Colonic mucosa (tissue), 4 donors: Measurements from ENCODE around the gene CCDC167. TPM values are rescaled to one million over a fixed set of nuclear protein-coding genes. Genes with fewer than 3 reads are reported as not detected.

ENCODE experiments used
- DNase-seq: peaks from one replicate; pipeline ENCODE4 v3.0.0-alpha.2; 2020
- H3K27ac ChIP-seq: fragments of 200-600 bp; one replicate; pipeline ENCODE4 v1.8.0; 2021
- H3K27me3 ChIP-seq: fragments of 200-600 bp; one replicate; pipeline ENCODE4 v1.8.0; 2021
- H3K36me3 ChIP-seq: fragments of 200-600 bp; one replicate; pipeline ENCODE4 v1.8.0; 2021
- H3K4me1 ChIP-seq: fragments of 200-600 bp; one replicate; pipeline ENCODE4 v1.8.0; 2021; ENCODE audit warnings: mild to moderate bottlenecking
- H3K4me3 ChIP-seq: fragments of 200-600 bp; one replicate; pipeline ENCODE4 v1.8.0; 2021
- H3K9ac ChIP-seq, 2 donors: one replicate each; pipeline ENCODE4 v1.7.0; 2013; ENCODE audit warnings: control low read depth in 2 of 2, low read depth in 2 of 2, low read length in 2 of 2
- H3K9me3 ChIP-seq: fragments of 200-600 bp; one replicate; pipeline ENCODE4 v1.8.0; 2021
- intact Hi-C: fragments of 100-400 bp; cut with DNase I; formaldehyde crosslinking; loops from one replicate; pipeline ENCODE4 v1.14.1; 2022
- total RNA-seq, 2 donors: library from RNA; stranded (reverse); fragmentation: NEBNext Ultra II Directional in 1 of 2; extraction: Animal tissue kit (Norgen Biotek cat#: 25700) in 1 of 2; gene quantifications; one replicate each; pipeline ENCODE4 v1.2.1, GENCODE V29; 2021
- TF ChIP-seq, protein P1 (sequence below): fragments of 200-600 bp; IDR thresholded peaks from one replicate; pipeline ENCODE4 v1.8.0; 2022; ENCODE audit warnings: antibody characterized with exemption, mild to moderate bottlenecking
- donor health status: healthy.
- donor health status: DM: no; HTN: no; CAD: no.
- donor health status: DM: no; HTN: no; CAD: no.

The CCDC167 gene
- total RNA-seq, 2 donors from 2014 or later, result 11.8 to 31.8 TPM

DNA sequence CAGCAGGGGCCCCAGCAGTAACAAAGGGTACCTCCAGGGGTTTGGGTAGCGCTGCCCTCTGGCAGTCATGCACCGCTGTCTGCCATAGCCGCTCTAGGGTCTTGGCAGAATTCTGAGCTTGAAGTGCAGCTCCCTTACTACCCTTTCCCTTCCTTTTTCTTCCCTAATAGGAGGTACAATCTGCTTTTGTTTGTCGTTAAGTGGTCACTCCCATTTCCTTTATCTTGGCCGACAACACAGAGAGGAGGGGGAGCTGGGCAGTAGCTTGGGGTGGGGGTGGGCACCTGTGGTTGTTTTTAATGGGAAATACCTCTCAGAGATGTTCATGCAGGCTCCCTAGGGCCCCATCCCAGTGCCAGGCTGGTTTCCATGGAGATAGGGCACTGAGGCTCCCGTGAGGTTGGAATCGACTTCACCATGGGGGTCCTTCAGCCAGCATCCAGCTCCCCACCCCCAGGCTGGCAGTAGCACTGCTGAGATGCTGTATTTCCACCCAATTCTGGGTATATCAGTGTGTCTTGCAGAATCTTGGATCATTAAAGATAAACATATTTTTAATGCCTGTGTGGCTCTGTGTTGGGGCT, 18.6 kb downstream of the CCDC167 start:
- DNase-seq, result no peak
- Histone ChIP-seq H3K27ac (no peak overlapping the region), H3K4me1 (no peaks in the 10 kb centered on the region), H3K9me3 (no peaks in the 10 kb centered on the region), H3K4me3 (no peak overlapping the region), H3K36me3 (no peaks in the 10 kb centered on the region), H3K27me3 (no peaks in the 10 kb centered on the region), H3K9ac (no peak overlapping the region)
- intact Hi-C loops, result loop anchor here (5.0 kb wide), 1 partner anchor 86 kb away; no protein-coding TSS in a partner anchor
- TF ChIP-seq, protein P1, sequence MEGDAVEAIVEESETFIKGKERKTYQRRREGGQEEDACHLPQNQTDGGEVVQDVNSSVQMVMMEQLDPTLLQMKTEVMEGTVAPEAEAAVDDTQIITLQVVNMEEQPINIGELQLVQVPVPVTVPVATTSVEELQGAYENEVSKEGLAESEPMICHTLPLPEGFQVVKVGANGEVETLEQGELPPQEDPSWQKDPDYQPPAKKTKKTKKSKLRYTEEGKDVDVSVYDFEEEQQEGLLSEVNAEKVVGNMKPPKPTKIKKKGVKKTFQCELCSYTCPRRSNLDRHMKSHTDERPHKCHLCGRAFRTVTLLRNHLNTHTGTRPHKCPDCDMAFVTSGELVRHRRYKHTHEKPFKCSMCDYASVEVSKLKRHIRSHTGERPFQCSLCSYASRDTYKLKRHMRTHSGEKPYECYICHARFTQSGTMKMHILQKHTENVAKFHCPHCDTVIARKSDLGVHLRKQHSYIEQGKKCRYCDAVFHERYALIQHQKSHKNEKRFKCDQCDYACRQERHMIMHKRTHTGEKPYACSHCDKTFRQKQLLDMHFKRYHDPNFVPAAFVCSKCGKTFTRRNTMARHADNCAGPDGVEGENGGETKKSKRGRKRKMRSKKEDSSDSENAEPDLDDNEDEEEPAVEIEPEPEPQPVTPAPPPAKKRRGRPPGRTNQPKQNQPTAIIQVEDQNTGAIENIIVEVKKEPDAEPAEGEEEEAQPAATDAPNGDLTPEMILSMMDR, result no peak

DNA sequence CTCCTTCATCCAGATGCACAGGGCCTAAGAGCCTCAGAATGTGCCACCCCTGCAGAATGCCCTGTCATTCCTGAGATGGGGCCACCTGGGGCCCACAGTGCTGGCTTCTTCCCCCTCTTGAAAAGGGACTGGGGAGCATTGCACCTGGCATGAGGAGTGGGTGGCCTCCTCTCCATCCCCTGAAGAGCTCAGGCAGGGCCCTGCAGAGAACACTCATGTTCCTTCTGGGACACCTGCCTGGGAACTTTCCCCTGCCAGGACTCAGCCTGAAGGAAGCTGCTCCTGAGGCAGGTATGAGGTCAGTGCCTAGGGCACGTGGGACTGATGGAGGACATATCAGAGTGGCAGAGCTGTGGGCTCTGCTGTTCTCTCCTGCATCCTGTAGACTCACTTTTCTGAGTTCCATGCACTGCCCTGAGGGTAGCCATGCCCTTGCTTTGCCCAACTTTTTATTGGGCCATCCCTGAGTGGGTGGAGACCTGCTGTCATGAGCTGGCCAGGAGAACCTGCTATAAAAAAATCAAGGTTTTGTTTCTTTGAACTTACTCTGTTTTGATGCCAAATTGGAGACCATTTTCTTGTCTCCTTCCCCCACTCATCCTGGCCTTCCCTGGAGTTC, 19.5 kb downstream of the CCDC167 start:
- Histone ChIP-seq H3K27ac (no peak overlapping the region), H3K9me3 (no peaks in the 10 kb centered on the region), H3K27me3 (no peaks in the 10 kb centered on the region), H3K4me3 (no peak overlapping the region), H3K9ac (no peak overlapping the region), H3K36me3 (no peaks in the 10 kb centered on the region), H3K4me1 (no peaks in the 10 kb centered on the region)
- intact Hi-C loops, result loop anchor here (5.0 kb wide), 1 partner anchor 87 kb away; no protein-coding TSS in a partner anchor
- TF ChIP-seq, protein P1, result no peak
- DNase-seq, result no peak

DNA sequence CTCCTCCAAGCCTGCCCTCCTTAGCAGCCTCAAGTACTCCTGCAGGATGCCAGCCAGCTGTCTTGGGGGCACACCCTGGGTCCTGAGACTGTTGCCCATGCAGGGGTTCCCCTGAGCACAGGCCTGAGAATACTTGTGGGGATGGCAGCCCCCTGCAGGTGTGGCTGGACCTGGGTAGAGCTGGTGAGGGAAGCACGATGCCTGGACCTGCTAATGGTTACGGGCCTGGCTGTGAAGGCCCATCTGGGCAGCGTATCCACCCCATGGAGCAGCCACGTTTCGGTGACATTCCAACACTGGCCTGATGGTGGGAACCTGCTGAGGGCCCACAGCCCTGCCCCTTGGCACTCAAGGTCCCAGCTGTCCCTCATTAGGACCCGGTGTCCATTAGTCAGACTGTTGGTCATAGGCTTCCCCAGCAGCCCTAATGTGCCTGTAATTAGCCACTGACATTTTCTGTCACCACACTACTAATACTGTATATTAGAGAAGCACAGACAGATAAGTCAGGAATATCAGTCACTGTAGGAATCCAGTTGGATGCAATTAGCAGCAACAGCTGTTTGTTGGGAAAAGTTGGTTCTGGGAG, 20.3 kb downstream of the CCDC167 start:
- no peaks in the 10 kb centered on the region for H3K36me3 ChIP-seq
- TF ChIP-seq, protein P1, result no peak

DNA sequence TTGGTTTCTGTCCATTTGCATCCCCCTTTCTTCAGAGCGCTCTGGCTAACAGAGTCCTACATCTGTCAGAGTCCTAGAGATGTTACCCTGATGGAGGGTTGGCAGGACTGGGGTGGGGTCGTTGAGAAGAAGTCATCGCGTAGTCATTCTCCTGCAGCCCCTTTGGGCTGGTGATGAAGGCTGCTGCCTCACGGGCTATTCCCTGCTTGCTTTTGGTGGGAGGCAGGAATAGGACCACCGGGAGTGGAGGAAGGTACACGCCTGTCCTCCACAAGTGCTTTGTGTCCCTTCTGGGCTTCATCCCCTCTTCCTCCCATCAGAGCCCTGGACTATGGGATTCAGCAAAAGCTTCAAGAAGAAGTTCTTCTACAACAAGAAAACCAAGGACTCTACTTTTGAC, 20.9 kb downstream of the CCDC167 start:
- H3K27me3 ChIP-seq, result no peaks in the 10 kb centered on the region
- H3K9ac ChIP-seq, result no peak overlapping the region
- H3K27ac ChIP-seq, result no peak overlapping the region
- no peaks in the 10 kb centered on the region for H3K4me1 ChIP-seq
- H3K9me3 ChIP-seq, result no peaks in the 10 kb centered on the region
- intact Hi-C loops, result no loop called here
- no peak overlapping the region for H3K4me3 ChIP-seq
- no peaks in the 10 kb centered on the region for H3K36me3 ChIP-seq
- DNase-seq, result no peak
- TF ChIP-seq, protein P1, result no peak

More for the DNA sequence above, 20.3 kb downstream of the CCDC167 start:
- Histone ChIP-seq H3K27ac (no peak overlapping the region), H3K9me3 (no peaks in the 10 kb centered on the region), H3K9ac (no peak overlapping the region), H3K4me1 (no peaks in the 10 kb centered on the region), H3K4me3 (no peak overlapping the region), H3K27me3 (no peaks in the 10 kb centered on the region)
- DNase-seq, result no peak
- intact Hi-C loops, result no loop called here

DNA sequence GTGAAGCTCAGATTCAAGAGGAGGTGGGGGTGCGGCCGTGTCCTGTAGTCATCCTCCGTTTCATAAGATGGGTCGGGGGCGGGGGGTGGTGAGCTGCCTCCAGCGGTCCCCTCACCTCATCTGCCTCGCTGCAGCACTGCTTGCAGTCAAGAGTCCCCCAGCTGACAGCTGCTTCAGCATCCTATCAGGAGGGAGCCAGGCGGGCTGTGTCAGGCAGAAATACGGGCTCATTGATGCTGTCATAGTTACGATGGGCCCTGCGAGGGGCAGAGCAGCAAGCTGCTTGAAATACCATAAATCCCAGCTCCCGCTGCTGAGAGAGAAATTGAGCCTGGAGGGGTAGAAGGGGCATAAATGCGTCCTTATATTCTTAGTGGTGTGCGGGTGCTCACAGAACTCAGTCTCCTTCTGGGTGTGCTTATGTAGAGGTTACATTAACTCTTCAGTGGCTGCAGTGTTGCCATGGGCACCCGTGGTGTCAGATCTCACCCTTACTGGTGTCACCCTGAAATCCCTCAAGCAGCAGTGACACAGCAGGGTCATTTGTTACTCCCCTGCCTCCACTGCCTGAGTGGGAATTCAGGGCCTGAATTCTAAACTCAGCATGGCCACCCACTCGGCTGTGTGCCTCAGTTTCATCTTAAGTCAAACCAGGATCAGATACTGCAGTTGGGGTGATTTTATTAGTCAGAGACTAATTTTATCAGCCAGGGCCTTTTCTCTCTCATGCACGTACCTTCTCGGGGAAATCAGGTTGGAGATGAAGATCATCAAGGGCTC, 21.8 kb downstream of the CCDC167 start:
- H3K27me3 ChIP-seq, result no peaks in the 10 kb centered on the region
- no peaks in the 10 kb centered on the region for H3K36me3 ChIP-seq
- DNase-seq, result no peak
- no peak overlapping the region for H3K4me3 ChIP-seq
- no peak overlapping the region for H3K27ac ChIP-seq
- intact Hi-C loops, result no loop called here
- TF ChIP-seq, protein P1, result no peak
- no peaks in the 10 kb centered on the region for H3K4me1 ChIP-seq
- H3K9me3 ChIP-seq, result no peaks in the 10 kb centered on the region
- no peak overlapping the region for H3K9ac ChIP-seq
